ENCODE results near the gene TMC2. TPM values are rescaled to one million over a fixed set of nuclear protein-coding genes. Genes with fewer than 3 reads are reported as not detected.
A peak's percentile ranks its signal among the peaks of the same experiment; 100 is the strongest.

Gene TMC2
- polyA plus RNA-seq, 1 of the 3 experiments (the other 2 are of a cell fraction), result not detected

- peak; percentile 44; the same call in 1 of the 2 replicates for TF ChIP-seq SIN3A (IDR thresholded peaks at IDR 0.05; ENCODE audit: borderline replicate concordance, low read depth, low read length)
- no peak for TF ChIP-seq RFX5 (IDR thresholded peaks at IDR 0.05; ENCODE audit: low read length)
- TF ChIP-seq RAD21 (IDR thresholded peaks at IDR 0.05; ENCODE audit: low read length), result peak; percentile 61
- TF ChIP-seq, protein P1, sequence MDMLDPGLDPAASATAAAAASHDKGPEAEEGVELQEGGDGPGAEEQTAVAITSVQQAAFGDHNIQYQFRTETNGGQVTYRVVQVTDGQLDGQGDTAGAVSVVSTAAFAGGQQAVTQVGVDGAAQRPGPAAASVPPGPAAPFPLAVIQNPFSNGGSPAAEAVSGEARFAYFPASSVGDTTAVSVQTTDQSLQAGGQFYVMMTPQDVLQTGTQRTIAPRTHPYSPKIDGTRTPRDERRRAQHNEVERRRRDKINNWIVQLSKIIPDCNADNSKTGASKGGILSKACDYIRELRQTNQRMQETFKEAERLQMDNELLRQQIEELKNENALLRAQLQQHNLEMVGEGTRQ (IDR thresholded peaks at IDR 0.05; ENCODE audit: borderline replicate concordance, low read depth, low read length), result no peak
- no peak for TF ChIP-seq GATA2 (CRISPR knock-in tag; IDR thresholded peaks at IDR 0.05)
- no peak for TF ChIP-seq FOXM1 (IDR thresholded peaks at IDR 0.05; ENCODE audit: low read depth)
- no peak for TF ChIP-seq CHD2 (IDR thresholded peaks at IDR 0.05; ENCODE audit: low read length, partially characterized antibody)
- no peak for TF ChIP-seq YY1 (IDR thresholded peaks at IDR 0.05; ENCODE audit: low read depth)
- no peak for TF ChIP-seq MEF2A (IDR thresholded peaks at IDR 0.05; ENCODE audit: borderline replicate concordance, low read depth)
- TF ChIP-seq EP300 (IDR thresholded peaks at IDR 0.05; ENCODE audit: borderline replicate concordance in 1 of 2, low read depth in 1 of 2, low read length in 1 of 2), result no peak
- no peak for TF ChIP-seq JUND (IDR thresholded peaks at IDR 0.05)
- no peak for TF ChIP-seq NRF1 (IDR thresholded peaks at IDR 0.05; ENCODE audit: low read depth, low read length)
These were observed 12.3 kb upstream of the TMC2 start (continued) for GRCh38 chr20:2523919-2524708.

GRCh38 chr20:2524709-2525506 lies 11.5 kb upstream of the TMC2 start:
- ChIA-PET CTCF (interaction anchor here (0.6 to 7.0 kb wide), 37 partner anchors 9 to 321 kb away, joined by 3 to 133 read pairs (median 5); partner anchors contain the start of genes NOP56, SNRPB, TMC2 and ZNF343), POLR2A (interaction anchor here (0.7 kb wide), 1 partner anchor 127 kb away, joined by 3 read pairs; no protein-coding TSS in a partner anchor)
- DNase-seq, result peak; percentile 82
- TF ChIP-seq GABPA (IDR thresholded peaks at IDR 0.05; ENCODE audit: low read depth), result no peak
- TF ChIP-seq CHD2 (IDR thresholded peaks at IDR 0.05; ENCODE audit: low read length, partially characterized antibody), result no peak
- TF ChIP-seq, protein P2, sequence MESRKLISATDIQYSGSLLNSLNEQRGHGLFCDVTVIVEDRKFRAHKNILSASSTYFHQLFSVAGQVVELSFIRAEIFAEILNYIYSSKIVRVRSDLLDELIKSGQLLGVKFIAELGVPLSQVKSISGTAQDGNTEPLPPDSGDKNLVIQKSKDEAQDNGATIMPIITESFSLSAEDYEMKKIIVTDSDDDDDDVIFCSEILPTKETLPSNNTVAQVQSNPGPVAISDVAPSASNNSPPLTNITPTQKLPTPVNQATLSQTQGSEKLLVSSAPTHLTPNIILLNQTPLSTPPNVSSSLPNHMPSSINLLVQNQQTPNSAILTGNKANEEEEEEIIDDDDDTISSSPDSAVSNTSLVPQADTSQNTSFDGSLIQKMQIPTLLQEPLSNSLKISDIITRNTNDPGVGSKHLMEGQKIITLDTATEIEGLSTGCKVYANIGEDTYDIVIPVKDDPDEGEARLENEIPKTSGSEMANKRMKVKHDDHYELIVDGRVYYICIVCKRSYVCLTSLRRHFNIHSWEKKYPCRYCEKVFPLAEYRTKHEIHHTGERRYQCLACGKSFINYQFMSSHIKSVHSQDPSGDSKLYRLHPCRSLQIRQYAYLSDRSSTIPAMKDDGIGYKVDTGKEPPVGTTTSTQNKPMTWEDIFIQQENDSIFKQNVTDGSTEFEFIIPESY (IDR thresholded peaks at IDR 0.05; ENCODE audit: borderline replicate concordance, low read depth), result 0 out of 2 replicates have a peak, but pooled peaks have one; percentile 5
- TF ChIP-seq POLR2AphosphoS5 (IDR thresholded peaks at IDR 0.05; ENCODE audit: low read depth, low read length), result 0 out of 2 replicates have a peak, but pooled peaks have one; percentile 34
- no peak; the same call in 1 of the 2 replicates for TF ChIP-seq MXI1 (IDR thresholded peaks at IDR 0.05; ENCODE audit: low read depth, low read length)
- TF ChIP-seq TAF1 (IDR thresholded peaks at IDR 0.05; ENCODE audit: borderline replicate concordance, low read depth, low read length), result peak; percentile 52; the same call in 1 of the 2 replicates
- TF ChIP-seq GATA2 (CRISPR knock-in tag; IDR thresholded peaks at IDR 0.05), result no peak
- TF ChIP-seq JUND (IDR thresholded peaks at IDR 0.05), result no peak
- no peak for TF ChIP-seq FOXJ3 (CRISPR knock-in tag; IDR thresholded peaks at IDR 0.05)
- no peak for TF ChIP-seq RAD21 (IDR thresholded peaks at IDR 0.05; ENCODE audit: low read length)
- no peak for TF ChIP-seq MEF2A (IDR thresholded peaks at IDR 0.05; ENCODE audit: borderline replicate concordance, low read depth)
- TF ChIP-seq, protein P1 (IDR thresholded peaks at IDR 0.05; ENCODE audit: borderline replicate concordance, low read depth, low read length), result no peak
- TF ChIP-seq CTCF (IDR thresholded peaks at IDR 0.05), result no peak
- no peak for TF ChIP-seq IRF3 (IDR thresholded peaks at IDR 0.05; ENCODE audit: low read depth, low read length)
- TF ChIP-seq TEAD4 (IDR thresholded peaks at IDR 0.05; ENCODE audit: borderline replicate concordance, insufficient read depth), result no peak

More at GRCh38 chr20:2524709-2525506, 11.5 kb upstream of the TMC2 start:
- Histone ChIP-seq H3F3A (replicated peaks; ENCODE audit: insufficient read depth) (no peaks in the 10 kb centered on the region), H3K36me3 (replicated peaks in 1 of 2; ENCODE audit: control insufficient read depth in 1 of 2, insufficient read depth in 2 of 2, low read length in 1 of 2) (no peaks in the 10 kb centered on the region), H4K20me1 (ENCODE audit: insufficient read depth) (no peaks in the 10 kb centered on the region), H3K4me2 (peak overlapping the region; percentile 91), H3K9me2 (no peaks in the 10 kb centered on the region), H2AFZ (ENCODE audit: low read depth) (peak overlapping the region; percentile 98), H3K9me3 (no peaks in the 10 kb centered on the region), H3K4me3 (ENCODE audit: low read depth in 2 of 2, low read length in 1 of 2) (peak overlapping the region; percentile 55 to 91), H3K9ac (peak overlapping the region; percentile 95), H3K27me3 (ENCODE audit: insufficient read depth) (no peaks in the 10 kb centered on the region), H3K79me2 (ENCODE audit: insufficient read depth) (no peaks in the 10 kb centered on the region), H3K27ac (ENCODE audit: low read depth in 2 of 2, low read length in 1 of 2) (peak overlapping the region; percentile 62 to 73), H3K4me1 (ENCODE audit: control insufficient read depth in 1 of 2, insufficient read depth in 2 of 2, low read depth in 1 of 2, low read length in 1 of 2) (peaks cover 0 to 5% of the 10 kb centered on the region in 2 experiments; a peak in 1 of 4 replicates)
- 1% methylated on average over 41 of the region's 64 CpGs for WGBS (ENCODE audit: low lambda C conversion rate)
